MM.1S (cell line): ENCODE results near the gene LMF1.

Source experiments
- CTCF ChIP-seq: fragments of 300-600 bp; sonication (generic); IDR thresholded peaks from 2 replicates; pipeline ENCODE4 v1.5.1; 2016; ENCODE audit warnings: antibody characterized with exemption, low read length, mixed read lengths
- EZH2 ChIP-seq: fragments of 300-600 bp; sonication (generic); optimal IDR thresholded peaks from 2 replicates; pipeline ENCODE3; 2017; ENCODE audit warnings: low read depth, mild to moderate bottlenecking, antibody characterized with exemption, low read length, mixed read lengths
- EZH2phosphoT487 ChIP-seq: fragments of 300-600 bp; sonication (generic); IDR thresholded peaks from 2 replicates; pipeline ENCODE4 v1.6.1; 2018; ENCODE audit warnings: antibody characterized with exemption, low read length

GRCh38 chr16:933581-933980 lies 37.2 kb downstream of the LMF1 start:
- TF ChIP-seq CTCF: no peak
- TF ChIP-seq EZH2: no peak
- no peak for TF ChIP-seq EZH2phosphoT487
